ENCODE results near the gene ZBTB47.

ZBTB47 gene

DNA sequence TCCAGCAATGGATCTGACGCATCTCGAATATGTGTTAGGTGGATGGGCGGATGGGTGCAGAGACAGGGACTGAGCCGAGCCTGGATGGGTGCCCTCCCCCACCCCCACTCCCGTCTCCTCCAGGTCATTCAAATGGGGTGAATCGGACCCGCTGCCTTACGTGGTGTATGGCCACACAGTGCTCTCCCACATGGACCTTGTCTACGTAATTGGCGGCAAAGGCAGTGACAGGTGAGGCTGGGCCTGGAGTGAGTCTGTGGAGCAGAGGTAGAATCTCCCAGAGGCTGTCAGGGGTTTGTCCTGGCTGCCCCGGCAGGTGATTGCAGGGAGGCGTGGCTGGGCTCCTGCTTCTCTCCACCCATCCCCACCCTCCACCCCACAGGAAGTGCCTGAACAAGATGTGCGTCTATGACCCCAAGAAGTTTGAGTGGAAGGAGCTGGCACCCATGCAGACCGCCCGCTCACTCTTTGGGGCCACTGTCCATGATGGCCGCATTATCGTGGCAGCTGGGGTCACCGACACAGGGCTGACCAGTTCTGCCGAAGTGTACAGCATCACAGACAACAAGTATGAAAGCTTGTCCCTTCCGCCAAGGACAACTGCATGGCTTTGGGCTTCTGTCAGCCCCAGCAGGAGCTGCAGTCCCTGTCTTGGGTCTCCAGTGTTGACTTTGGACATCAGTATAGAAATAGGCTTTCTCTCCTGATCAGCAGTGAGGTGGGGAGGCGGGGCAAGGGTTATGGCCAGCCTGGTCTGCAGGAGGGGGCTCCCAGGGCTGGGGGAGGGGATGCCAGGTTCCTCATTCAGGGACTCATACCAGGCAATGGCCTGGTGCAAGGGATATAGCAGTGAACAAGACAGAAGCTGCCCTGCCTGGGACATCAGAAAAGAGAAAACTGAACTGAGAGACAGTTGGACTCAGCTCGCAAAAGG, 35.3 kb downstream of the ZBTB47 start:
- no peak for DNase-seq (ENCODE audit: low read depth)
- H3K4me3 ChIP-seq (ENCODE audit: low read depth, low read length): no peak overlapping the region
- TF ChIP-seq, protein P1, sequence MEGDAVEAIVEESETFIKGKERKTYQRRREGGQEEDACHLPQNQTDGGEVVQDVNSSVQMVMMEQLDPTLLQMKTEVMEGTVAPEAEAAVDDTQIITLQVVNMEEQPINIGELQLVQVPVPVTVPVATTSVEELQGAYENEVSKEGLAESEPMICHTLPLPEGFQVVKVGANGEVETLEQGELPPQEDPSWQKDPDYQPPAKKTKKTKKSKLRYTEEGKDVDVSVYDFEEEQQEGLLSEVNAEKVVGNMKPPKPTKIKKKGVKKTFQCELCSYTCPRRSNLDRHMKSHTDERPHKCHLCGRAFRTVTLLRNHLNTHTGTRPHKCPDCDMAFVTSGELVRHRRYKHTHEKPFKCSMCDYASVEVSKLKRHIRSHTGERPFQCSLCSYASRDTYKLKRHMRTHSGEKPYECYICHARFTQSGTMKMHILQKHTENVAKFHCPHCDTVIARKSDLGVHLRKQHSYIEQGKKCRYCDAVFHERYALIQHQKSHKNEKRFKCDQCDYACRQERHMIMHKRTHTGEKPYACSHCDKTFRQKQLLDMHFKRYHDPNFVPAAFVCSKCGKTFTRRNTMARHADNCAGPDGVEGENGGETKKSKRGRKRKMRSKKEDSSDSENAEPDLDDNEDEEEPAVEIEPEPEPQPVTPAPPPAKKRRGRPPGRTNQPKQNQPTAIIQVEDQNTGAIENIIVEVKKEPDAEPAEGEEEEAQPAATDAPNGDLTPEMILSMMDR (conservative IDR thresholded peaks at IDR 0.05; ENCODE audit: low read depth, low read length): no peak

DNA sequence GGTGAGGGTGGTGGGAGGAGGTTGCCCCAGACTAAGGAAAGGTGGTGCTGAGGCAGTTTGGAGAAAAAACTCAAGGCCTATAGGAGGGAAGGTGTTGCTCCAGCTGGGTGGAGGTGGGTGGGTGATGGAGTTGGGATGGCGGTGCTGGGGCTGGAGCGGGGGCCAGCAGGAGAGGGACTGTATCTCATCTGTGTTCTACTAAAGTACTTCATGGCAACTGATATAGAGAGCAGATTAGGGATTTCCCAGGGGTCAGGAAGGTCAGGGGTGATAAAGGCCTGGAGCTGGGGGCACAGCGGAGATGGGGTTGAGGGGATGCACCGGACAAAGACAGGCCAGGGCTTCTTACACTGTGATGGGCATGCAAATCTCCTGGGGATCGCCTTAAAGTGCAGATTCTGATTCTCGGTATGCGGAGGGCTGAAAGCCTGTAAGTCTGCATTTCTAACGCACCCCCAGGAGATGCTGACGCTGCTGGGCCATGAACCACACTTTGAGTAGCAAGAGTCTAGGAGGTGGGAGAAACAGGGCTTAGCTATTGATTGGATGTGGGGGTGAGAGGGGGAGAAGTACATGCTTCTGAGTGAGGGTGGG, 36.0 kb downstream of the ZBTB47 start:
- TF ChIP-seq, protein P1 (conservative IDR thresholded peaks at IDR 0.05; ENCODE audit: low read depth, low read length): no peak
- no peak overlapping the region for H3K4me3 ChIP-seq (ENCODE audit: low read depth, low read length)
- DNase-seq (ENCODE audit: low read depth): no peak

GRCh38 chr3:42690191-42690590, 36.7 kb downstream of the ZBTB47 start:
- DNase-seq (ENCODE audit: low read depth): no peak
- TF ChIP-seq, protein P1 (conservative IDR thresholded peaks at IDR 0.05; ENCODE audit: low read depth, low read length): no peak

GRCh38 chr3:42690766-42691680, 37.5 kb downstream of the ZBTB47 start:
- no peak overlapping the region for H3K4me3 ChIP-seq (ENCODE audit: low read depth, low read length)
- TF ChIP-seq, protein P1 (conservative IDR thresholded peaks at IDR 0.05; ENCODE audit: low read depth, low read length): no peak
- DNase-seq (ENCODE audit: low read depth): no peak

More at GRCh38 chr3:42690191-42690590, 36.7 kb downstream of the ZBTB47 start:
- H3K4me3 ChIP-seq (ENCODE audit: low read depth, low read length): no peak overlapping the region

DNA sequence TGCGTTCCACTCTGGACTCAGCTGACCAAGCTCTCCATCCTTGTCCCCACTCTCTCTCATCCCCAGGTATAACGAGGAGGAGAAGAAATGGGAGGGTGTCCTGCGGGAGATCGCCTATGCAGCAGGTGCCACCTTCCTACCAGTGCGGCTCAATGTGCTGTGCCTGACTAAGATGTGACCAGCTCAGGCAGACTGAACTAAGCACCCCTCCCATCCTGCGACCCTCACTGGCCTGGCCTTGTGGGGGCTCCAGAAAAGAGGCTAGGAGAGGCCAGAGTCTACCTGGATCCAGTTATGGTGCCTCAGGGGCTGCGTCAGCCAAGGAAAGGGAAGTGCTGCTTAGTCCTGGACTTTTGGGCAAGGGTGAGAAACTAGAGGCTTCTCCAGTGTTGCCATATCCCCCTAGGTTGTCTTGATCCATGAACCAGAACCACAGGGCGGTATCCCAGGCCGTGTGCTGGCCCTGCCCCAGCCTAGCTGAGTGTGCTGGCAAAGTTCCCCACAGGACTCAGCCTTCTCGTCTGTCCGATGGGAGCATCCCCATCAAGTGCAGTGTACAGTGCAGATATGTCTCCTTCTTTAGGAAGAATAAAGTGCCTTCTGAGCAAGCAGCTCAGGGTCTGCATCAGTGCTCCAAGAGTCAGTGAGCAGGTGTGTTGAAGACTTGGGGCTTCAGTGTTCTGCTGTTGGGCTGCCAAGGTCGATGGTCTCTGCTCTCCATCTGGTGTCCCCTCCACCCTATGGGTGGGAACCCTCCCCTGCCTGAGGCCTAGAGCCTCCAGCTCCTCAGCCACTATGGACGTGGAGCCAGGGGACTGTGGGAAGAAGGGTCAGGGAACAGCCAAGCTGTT, 38.5 kb downstream of the ZBTB47 start:
- TF ChIP-seq, protein P1 (conservative IDR thresholded peaks at IDR 0.05; ENCODE audit: low read depth, low read length): no peak
- H3K4me3 ChIP-seq (ENCODE audit: low read depth, low read length): no peak overlapping the region
- no peak for DNase-seq (ENCODE audit: low read depth)

Data from choroid plexus epithelial cell (primary cell).